AG09319 (cell line): ENCODE measurements around the gene SLC7A7.
"Not testable (repeated sequence)": the region's sequence is repeated elsewhere in the genome, so short reads cannot be mapped to it uniquely, and the experiment has no call there.

Experiments
- DNase-seq: peaks from one replicate; pipeline ENCODE4 v3.0.0-alpha.2; 2010; ENCODE audit warnings: low read depth; ENCODE audit errors: extremely low read depth
- TF ChIP-seq, protein P1 (sequence below): IDR thresholded peaks from 2 replicates; pipeline ENCODE4 v1.5.1; 2011; ENCODE audit warnings: low read depth, mild to moderate bottlenecking, inconsistent platforms, low read length, moderate library complexity

The SLC7A7 gene

DNA sequence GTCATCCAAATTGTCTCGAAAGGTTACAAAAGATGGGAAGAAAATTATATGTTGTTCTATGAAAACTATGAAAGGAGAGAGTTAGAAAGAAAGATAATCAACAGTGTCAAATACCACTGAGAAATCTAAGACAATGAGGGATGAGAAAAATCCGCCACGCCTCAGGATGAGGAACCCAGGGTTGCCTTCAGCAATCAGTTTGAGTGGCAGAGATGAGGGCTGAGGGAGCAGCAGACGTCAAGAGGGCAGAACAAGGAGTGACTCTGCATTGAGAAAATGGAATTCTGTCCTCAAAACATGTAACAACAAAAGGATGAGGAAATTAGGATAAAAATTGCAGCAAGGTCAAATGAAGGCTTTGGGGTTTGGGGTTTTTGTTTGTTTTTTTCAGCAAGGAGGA lies 67.0 kb downstream of the SLC7A7 start:
- TF ChIP-seq, protein P1, sequence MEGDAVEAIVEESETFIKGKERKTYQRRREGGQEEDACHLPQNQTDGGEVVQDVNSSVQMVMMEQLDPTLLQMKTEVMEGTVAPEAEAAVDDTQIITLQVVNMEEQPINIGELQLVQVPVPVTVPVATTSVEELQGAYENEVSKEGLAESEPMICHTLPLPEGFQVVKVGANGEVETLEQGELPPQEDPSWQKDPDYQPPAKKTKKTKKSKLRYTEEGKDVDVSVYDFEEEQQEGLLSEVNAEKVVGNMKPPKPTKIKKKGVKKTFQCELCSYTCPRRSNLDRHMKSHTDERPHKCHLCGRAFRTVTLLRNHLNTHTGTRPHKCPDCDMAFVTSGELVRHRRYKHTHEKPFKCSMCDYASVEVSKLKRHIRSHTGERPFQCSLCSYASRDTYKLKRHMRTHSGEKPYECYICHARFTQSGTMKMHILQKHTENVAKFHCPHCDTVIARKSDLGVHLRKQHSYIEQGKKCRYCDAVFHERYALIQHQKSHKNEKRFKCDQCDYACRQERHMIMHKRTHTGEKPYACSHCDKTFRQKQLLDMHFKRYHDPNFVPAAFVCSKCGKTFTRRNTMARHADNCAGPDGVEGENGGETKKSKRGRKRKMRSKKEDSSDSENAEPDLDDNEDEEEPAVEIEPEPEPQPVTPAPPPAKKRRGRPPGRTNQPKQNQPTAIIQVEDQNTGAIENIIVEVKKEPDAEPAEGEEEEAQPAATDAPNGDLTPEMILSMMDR, result no peak
- no peak for DNase-seq

DNA sequence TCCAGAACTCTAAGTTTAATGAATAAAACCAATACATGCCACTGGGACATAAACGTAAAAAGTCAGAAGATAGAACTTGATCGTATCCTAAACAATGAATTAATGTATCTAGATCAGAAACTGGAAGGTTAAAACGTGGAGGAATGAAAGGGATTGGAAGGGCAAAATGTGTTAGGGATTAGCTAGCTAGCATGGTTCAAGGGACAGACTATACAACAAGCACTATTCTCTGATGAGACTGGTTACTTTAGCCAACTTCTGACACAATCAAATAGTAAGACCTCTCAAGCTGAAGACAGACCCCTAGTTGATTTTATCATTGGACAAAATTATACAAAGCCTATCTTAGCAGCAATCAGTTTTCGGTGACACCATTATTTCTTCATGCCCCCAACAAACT lies 67.5 kb downstream of the SLC7A7 start:
- TF ChIP-seq, protein P1, result no peak
- no peak for DNase-seq

DNA sequence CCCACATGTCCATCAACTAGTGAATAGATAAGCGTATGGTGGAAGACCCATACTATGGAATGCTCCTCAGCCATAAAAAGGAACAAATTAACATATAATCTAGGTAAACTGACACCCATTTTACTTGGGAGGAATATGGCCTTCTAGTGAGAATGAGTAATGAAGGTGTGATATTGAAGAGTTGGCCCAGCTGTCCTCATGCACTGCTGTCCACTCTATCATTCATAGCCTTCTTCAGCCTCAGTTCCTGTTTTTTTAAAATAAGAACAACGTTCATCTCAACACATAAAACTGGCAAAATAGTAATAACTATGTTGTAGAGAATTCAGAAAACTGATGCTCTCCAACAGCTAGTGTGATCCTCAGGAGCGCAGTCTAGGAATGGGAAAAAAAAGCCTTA lies 75.2 kb downstream of the SLC7A7 start:
- TF ChIP-seq, protein P1, result no peak
- no peak for DNase-seq

DNA sequence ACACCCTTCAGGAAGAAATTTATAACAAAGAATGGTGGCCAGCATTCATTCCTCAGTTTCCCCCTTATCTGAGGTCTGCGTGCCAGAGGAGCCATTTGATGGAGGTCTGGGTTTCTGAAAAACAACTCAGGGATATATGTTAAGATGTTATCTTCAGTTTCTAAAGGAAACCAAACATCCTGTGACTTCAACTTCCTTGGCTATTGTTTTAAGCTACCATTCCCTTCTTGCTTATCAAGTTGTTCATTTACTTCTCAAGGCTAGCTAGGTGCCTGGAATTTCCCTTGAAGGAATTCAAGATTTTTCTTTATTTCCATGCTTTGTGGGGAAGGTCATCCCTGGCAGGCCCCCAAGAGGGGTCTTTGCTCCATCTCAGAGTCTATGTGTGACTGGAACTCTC lies 75.8 kb downstream of the SLC7A7 start:
- DNase-seq, result no peak

DNA sequence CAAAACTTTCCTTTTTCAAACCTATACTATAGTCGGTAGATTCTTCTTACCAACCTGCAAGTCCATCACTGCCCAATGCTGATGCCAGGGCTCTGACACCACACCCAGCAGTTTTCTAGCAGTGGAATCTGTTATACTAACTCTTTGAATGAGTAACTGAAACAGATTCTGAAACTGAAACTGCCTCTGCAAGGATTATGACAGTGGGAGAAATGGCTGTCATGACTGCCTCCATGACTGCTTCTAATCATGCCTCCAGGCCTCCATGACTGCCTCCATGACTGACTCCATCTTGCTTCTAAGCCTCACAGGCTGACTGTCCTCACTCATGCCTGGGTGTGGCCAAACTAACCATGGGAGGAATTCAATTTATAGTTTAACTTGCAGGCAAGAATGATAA lies 78.2 kb downstream of the SLC7A7 start:
- TF ChIP-seq, protein P1, result no peak
- DNase-seq, result no peak

More for the DNA sequence above, 75.8 kb downstream of the SLC7A7 start:
- TF ChIP-seq, protein P1, result no peak

DNA sequence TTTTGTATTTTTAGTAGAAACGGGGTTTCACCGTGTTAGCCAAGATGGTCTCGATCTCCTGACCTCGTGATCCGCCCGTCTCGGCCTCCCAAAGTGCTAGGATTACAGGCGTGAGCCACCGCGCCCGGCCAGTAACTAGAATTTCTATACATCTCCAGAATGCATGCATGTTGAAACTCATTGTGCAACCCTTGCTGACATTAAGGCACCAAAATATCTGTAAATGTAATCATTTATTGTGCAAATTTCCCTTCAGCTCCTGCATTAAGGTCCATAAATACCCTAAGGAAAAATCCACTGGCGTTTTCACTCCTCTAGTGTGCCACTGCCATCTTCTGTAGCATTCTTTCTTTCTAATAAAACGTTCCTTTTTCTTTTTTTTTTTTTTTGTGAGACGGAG lies 78.9 kb downstream of the SLC7A7 start:
- DNase-seq, result not testable (repeated sequence)

DNA sequence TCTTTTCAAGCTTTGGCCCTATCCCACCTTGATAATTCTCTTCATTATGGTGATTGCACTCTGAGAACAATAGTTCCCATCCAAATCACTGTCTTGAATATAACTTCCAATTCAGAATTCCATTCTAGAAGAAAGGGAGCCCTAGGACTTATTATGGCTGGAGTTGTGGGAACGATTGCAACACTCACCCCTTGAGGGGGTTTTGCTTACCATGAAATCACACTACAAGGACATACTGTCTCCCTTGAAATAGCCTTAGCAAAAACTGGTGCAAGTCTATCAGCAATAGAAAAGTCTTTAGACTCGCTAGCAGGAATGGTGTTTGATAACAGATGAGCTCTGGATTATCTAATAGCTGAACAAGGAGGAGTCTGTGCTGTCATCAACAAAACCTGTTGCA lies 80.1 kb downstream of the SLC7A7 start:
- DNase-seq, result no peak
- TF ChIP-seq, protein P1, result no peak

DNA sequence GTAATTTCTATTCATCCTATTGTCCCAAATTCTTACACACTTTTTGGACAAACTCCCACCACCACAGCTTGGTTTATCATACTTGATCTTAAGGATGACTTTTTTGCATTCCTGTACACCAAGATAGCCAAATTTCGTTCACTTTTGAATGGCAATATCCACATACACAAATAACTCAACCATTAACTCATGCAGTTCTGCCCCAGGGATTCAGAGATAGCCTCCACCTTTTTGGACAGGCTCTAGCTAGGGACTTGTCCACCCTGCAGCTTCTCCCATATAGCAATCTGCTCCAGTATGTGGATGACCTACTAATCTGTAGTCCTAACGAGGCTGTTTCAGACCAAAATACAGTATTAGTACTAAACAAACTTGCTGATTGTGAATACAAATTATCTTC lies 81.4 kb downstream of the SLC7A7 start:
- no peak for DNase-seq
- TF ChIP-seq, protein P1, result no peak

DNA sequence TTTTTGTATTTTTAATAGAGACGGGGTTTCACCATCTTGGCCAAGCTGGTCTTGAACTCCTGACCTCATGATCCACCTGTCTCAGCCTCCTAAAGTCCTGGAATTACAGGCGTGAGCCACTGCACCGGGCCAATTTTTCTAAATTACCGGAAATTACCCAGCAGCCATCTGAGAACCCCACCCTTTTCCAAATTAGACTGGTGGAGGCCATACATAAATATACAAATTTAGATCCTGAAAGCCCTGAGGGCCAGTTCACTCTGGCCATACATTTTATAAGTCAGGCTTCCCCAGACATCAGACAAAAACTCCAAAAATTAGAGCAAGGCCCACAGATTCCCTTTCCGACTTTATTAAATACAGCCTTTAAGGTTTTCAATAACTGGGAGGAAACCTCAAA lies 83.2 kb downstream of the SLC7A7 start:
- not testable (repeated sequence) for DNase-seq
